Pancreas (tissue), 10 donors: ENCODE data around the gene PROZ. TPM values are rescaled to one million over a fixed set of nuclear protein-coding genes. Genes with fewer than 3 reads are reported as not detected.

Experiments
- ATAC-seq, 4 donors: fragments of 200-7000 bp; cut with Tn5 transposase; one replicate each; pipeline versions ENCODE4 v1.8.0 to v1.9.1; 2020; ENCODE audit warnings: mild to moderate bottlenecking in 4 of 4, moderate library complexity in 4 of 4
- DNase-seq, 6 donors: peaks; one replicate each; pipeline ENCODE4 v3.0.0-alpha.2; 2020
- FAIRE-seq: peaks from 2 replicates; lab custom pipeline; 2012; peaks lifted over from hg19 to GRCh38; lab: Jason Lieb, UNC
- H3K27ac ChIP-seq, 4 donors: fragments of 200-600 bp; sonication (generic); 1 replicate in 3 of 4; 2 replicates in 1 of 4; pipeline versions ENCODE4 v1.5.0 to v1.8.0; 2020
- H3K27me3 ChIP-seq, 4 donors: fragments of 200-600 bp; one replicate each; pipeline ENCODE4 v1.8.0; 2021
- H3K36me3 ChIP-seq, 3 donors: fragments of 200-600 bp; sonication (generic) in 1 of 3; one replicate each; pipeline versions ENCODE4 v1.5.0 to v1.8.0; 2020 to 2021
- H3K4me1 ChIP-seq, 3 donors: fragments of 200-600 bp; one replicate each; pipeline ENCODE4 v1.8.0; 2021
- H3K4me3 ChIP-seq, 4 donors: fragments of 200-600 bp; sonication (generic) in 2 of 4; one replicate each; pipeline versions ENCODE4 v1.5.0 to v1.8.0; 2020 to 2021
- H3K9me3 ChIP-seq, 4 donors: fragments of 200-600 bp; one replicate each; pipeline ENCODE4 v1.8.0; 2021
- CTCF ChIP-seq, 4 donors: fragments of 200-600 bp; sonication (generic) in 3 of 4; IDR thresholded peaks; one replicate each; pipeline versions ENCODE4 v1.5.0 to v1.8.0; 2021; ENCODE audit warnings: antibody characterized with exemption in 4 of 4
- WGBS, 2 donors: extraction: QIAGEN DNeasy Blood & Tissue Kit; methylation state at CpG; one replicate each; pipeline ENCODE4 v1.1.7; 2013; 5-methylcytosine and 5-hydroxymethylcytosine counted together
- intact Hi-C, 3 donors: fragments of 100-400 bp; cut with DNase I; formaldehyde crosslinking; loops; one replicate each; pipeline versions ENCODE4 v1.11.1 to v1.14.2; 2022
- polyA plus RNA-seq, 2 donors: library from polyadenylated mRNA; stranded (reverse); fragments of 200-250 nt; gene quantifications; one replicate each; pipeline ENCODE4 v1.2.3, GENCODE V29; 2013
- total RNA-seq, 6 donors: library from RNA; stranded (reverse); fragmentation: NEBNext Ultra II Directional in 4 of 6; extraction: Animal tissue kit (Norgen Biotek cat#: 25700) in 4 of 6; gene quantifications; one replicate each; pipeline versions ENCODE4 v1.2.1 to v1.2.4, GENCODE V29; 2021 to 2023
- donor health status: healthy with polysubstance abuse.
- donor health status: DM: no; HTN: no; CAD: no; lungs with moderate emphysema.
- donor health status: DM: no; HTN: no; CAD: no.
- donor health status: control.
- donor health status: control.
- donor health status: Bipolar disorder and iron deficiency.
- donor health status: DM: yes; HTN: yes; CAD: no.
- donor health status: DM: no; HTN: no; CAD: no.
- donor health status: DM: no; HTN: no; CAD: no.
- donor health status: DM: yes; HTN: yes; CAD: no.

Gene PROZ
- total and polyA plus RNA-seq, 8 donors, result 0.05 TPM; not detected in 7

DNA sequence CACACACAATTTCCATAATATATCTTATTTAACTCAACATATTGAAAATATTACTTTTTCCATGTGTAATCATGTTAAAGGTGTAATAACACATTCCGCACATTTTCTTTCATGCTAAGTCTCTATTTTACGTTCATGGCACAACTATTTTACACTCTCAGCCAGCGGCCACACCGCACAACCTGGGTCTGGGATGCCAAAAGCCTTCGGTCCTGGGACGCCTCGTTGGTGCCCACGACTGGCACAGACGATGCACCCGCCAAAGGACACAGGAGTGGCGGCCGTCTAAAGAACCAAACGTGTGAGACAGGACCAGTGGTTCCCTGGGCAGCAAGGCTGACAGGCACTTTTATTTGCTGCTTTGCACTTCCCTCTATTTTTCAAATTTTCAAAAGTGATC lies 10.0 kb upstream of the PROZ start:
- DNase-seq (no peak), ATAC-seq (no peak), FAIRE-seq (no peak)
- no peaks in the 10 kb centered on the region for H3K9me3 ChIP-seq
- H3K4me1 ChIP-seq, result peaks cover 0 to 6% (median 5%) of the 10 kb centered on the region in 3 donors
- TF ChIP-seq CTCF (IDR thresholded peaks at IDR 0.05), result no peak
- H3K36me3 ChIP-seq, result no peaks in the 10 kb centered on the region
- intact Hi-C loops, result no loop called here
- no peak overlapping the region for H3K4me3 ChIP-seq
- H3K27ac ChIP-seq, result no peak overlapping the region
- WGBS, 2 donors, result 87 to 93% methylated on average over 13 of the region's 13 CpGs
- H3K27me3 ChIP-seq, result no peaks in the 10 kb centered on the region

DNA sequence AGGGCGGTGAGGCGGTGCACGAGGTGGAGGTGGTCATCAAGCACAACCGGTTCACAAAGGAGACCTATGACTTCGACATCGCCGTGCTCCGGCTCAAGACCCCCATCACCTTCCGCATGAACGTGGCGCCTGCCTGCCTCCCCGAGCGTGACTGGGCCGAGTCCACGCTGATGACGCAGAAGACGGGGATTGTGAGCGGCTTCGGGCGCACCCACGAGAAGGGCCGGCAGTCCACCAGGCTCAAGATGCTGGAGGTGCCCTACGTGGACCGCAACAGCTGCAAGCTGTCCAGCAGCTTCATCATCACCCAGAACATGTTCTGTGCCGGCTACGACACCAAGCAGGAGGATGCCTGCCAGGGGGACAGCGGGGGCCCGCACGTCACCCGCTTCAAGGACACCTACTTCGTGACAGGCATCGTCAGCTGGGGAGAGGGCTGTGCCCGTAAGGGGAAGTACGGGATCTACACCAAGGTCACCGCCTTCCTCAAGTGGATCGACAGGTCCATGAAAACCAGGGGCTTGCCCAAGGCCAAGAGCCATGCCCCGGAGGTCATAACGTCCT lies 9.4 kb upstream of the PROZ start:
- H3K27me3 ChIP-seq, result no peaks in the 10 kb centered on the region
- DNase-seq (no peak), FAIRE-seq (no peak), ATAC-seq (no peak)
- H3K4me1 ChIP-seq, result peaks cover 0 to 7% (median 5%) of the 10 kb centered on the region in 3 donors
- H3K9me3 ChIP-seq, result no peaks in the 10 kb centered on the region
- H3K27ac ChIP-seq, result no peak overlapping the region
- no peak for TF ChIP-seq CTCF (IDR thresholded peaks at IDR 0.05)
- intact Hi-C loops, result no loop called here
- no peak overlapping the region for H3K4me3 ChIP-seq
- H3K36me3 ChIP-seq, result no peaks in the 10 kb centered on the region
- WGBS, 2 donors, result 87 to 88% methylated on average over 38 of the region's 38 CpGs

- no peak overlapping the region for H3K4me3 ChIP-seq
- H3K4me1 ChIP-seq, result peaks cover 0 to 7% (median 5%) of the 10 kb centered on the region in 3 donors
- FAIRE-seq, result no peak
- DNase-seq, result no peak
- no peaks in the 10 kb centered on the region for H3K9me3 ChIP-seq
- no peaks in the 10 kb centered on the region for H3K36me3 ChIP-seq
- 84 to 87% methylated on average over 26 of the region's 26 CpGs for WGBS, 2 donors
- H3K27ac ChIP-seq, result no peak overlapping the region
- TF ChIP-seq CTCF (IDR thresholded peaks at IDR 0.05), result no peak
- no peaks in the 10 kb centered on the region for H3K27me3 ChIP-seq
- no peak for ATAC-seq
- intact Hi-C loops, result no loop called here
Observed at GRCh38 chr13:113149711-113150549, 8.5 kb upstream of the PROZ start.

DNA sequence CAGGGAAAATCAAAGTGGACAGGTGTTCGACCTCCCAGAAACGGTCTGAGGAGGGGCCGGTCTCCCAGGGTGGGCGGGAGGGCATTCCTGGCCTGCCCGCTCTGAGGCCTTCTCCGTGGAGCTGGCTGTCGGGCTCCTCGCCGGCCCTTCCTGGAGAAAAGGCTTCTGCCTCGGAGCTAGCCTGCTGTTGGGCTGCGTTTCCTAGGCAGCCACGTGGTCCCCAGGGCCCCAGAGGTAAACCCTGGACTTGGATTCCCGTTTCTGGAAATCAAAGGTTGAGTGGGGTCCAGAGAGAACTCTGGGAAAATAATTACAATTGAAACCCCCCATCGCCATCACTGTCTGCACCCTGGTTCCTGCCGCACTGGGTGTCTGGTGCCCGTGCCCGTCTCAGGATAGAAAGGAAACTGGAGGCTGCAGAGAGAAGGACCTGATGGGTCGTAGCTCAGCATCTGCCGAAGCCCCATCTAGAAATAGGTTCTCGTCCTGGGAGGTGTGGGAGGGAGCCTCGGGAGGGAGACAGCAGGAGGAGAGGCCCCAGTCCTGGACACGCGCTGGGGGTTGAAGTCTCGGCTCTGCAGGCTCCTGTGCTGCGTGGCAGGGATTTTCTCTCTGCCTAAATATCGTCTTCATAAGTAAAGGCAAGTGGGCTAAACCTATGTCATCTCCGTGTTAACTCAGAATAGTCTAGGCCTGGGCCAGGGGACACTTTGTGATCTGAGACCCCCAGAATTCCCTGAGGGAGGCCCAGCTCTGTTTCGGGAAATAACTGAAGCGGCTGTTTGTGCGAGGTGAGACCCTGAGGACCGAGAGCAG lies 7.7 kb upstream of the PROZ start:
- no peaks in the 10 kb centered on the region for H3K9me3 ChIP-seq
- TF ChIP-seq CTCF (IDR thresholded peaks at IDR 0.05), result no peak
- peaks cover 0 to 7% (median 5%) of the 10 kb centered on the region in 3 donors for H3K4me1 ChIP-seq
- DNase-seq, result no peak
- no peak for ATAC-seq
- no peaks in the 10 kb centered on the region for H3K27me3 ChIP-seq
- H3K36me3 ChIP-seq, result no peaks in the 10 kb centered on the region
- WGBS, 2 donors, result 85 to 86% methylated on average over 31 of the region's 31 CpGs
- H3K27ac ChIP-seq, result no peak overlapping the region
- no peak overlapping the region for H3K4me3 ChIP-seq
- intact Hi-C loops, result no loop called here
- FAIRE-seq, result no peak
